Ishikawa (cell line): ENCODE results near the gene NR3C1.

ENCODE experiments used
- CEBPB ChIP-seq: IDR thresholded peaks from 2 replicates; pipeline ENCODE4 v1.6.1; 2012
- CREB1 ChIP-seq: IDR thresholded peaks from 2 replicates; pipeline ENCODE4 v1.6.1; 2012; ENCODE audit warnings: low read depth
- EP300 ChIP-seq: IDR thresholded peaks from 2 replicates; pipeline ENCODE4 v1.6.1; 2012; ENCODE audit warnings: borderline replicate concordance
- MAX ChIP-seq: IDR thresholded peaks from 2 replicates; pipeline ENCODE4 v1.6.1; 2012
- NFIC ChIP-seq: IDR thresholded peaks from 2 replicates; pipeline ENCODE4 v1.6.1; 2012
- RAD21 ChIP-seq: IDR thresholded peaks from 2 replicates; pipeline ENCODE4 v1.6.1; 2012; ENCODE audit warnings: low read depth
- TAF1 ChIP-seq: IDR thresholded peaks from 2 replicates; pipeline ENCODE4 v1.6.1; 2012; ENCODE audit warnings: low read depth, mild to moderate bottlenecking
- TEAD4 ChIP-seq: IDR thresholded peaks from 2 replicates; pipeline ENCODE4 v1.6.1; 2012
- YY1 ChIP-seq: IDR thresholded peaks from 2 replicates; pipeline ENCODE4 v1.6.1; 2012; ENCODE audit warnings: low read depth
- ZBTB7A ChIP-seq: IDR thresholded peaks from 2 replicates; pipeline ENCODE4 v1.6.1; 2012; ENCODE audit warnings: low read depth
- TF ChIP-seq, protein P1 (sequence below): IDR thresholded peaks from 2 replicates; pipeline ENCODE4 v1.6.1; 2012

DNA sequence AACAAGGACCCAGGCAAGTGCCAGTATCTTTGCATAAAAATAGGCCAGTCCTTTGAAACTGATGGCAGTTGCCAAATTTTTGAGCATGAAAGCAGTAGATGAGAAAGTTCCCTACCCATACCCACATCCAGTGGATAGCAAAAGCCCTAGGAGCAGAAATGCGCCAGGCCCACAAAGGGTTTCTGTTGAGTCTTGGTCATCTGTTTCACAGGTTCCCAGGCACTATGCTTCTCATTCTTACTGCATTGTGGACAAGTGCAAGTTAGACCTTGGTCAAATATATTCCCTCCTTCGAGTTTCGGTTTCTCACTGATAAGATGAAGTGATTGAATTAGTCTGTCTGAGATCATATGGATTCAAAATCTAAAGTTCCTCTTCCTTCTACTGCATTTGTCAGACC is 152.3 kb downstream of the NR3C1 start:
- TF ChIP-seq EP300 (no peak), TAF1 (no peak), MAX (no peak), CEBPB (no peak), CREB1 (no peak), RAD21 (no peak), YY1 (no peak), TEAD4 (no peak), NFIC (no peak), ZBTB7A (no peak)
- TF ChIP-seq, protein P1, sequence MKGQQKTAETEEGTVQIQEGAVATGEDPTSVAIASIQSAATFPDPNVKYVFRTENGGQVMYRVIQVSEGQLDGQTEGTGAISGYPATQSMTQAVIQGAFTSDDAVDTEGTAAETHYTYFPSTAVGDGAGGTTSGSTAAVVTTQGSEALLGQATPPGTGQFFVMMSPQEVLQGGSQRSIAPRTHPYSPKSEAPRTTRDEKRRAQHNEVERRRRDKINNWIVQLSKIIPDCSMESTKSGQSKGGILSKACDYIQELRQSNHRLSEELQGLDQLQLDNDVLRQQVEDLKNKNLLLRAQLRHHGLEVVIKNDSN, result no peak
